NCI-H226 (cell line): ENCODE measurements around the gene HARBI1.

Source experiments
- DNase-seq: peaks from one replicate; pipeline ENCODE4 v3.0.0-alpha.2; 2015

The HARBI1 gene

GRCh38 chr11:46617134-46617971 lies at the start of gene HARBI1, which contains the start of gene ATG13:
TSS of gene HARBI1 (minus strand) at chr11:46617227. CDS start at chr11:46616237, 990 bp downstream.
TSS of gene ATG13 (plus strand) at chr11:46617553. CDS start at chr11:46644292, 26,739 bp downstream.
- DNase-seq: peak; percentile 85

GRCh38 chr11:46666516-46666915 lies 49.5 kb upstream of the HARBI1 start:
- no peak for DNase-seq

- DNase-seq: no peak
These were observed 48.3 kb upstream of the HARBI1 start for GRCh38 chr11:46665356-46665755.

GRCh38 chr11:46664612-46665011 lies 47.6 kb upstream of the HARBI1 start:
- DNase-seq: no peak

- no peak for DNase-seq
These were observed 46.4 kb upstream of the HARBI1 start for GRCh38 chr11:46663277-46663940.

- DNase-seq: no peak
These were observed 45.3 kb upstream of the HARBI1 start for GRCh38 chr11:46662366-46662765.

GRCh38 chr11:46661836-46662235 lies 44.8 kb upstream of the HARBI1 start:
- DNase-seq: no peak

GRCh38 chr11:46659908-46660307 lies 42.9 kb upstream of the HARBI1 start:
- no peak for DNase-seq

- peak; percentile 47 for DNase-seq
These were observed 41.2 kb upstream of the HARBI1 start for GRCh38 chr11:46658259-46658658.

- DNase-seq: no peak
These were observed 40.2 kb upstream of the HARBI1 start for GRCh38 chr11:46657186-46657585.

- DNase-seq: peak; percentile 79
These were observed 38.6 kb upstream of the HARBI1 start for GRCh38 chr11:46655631-46656030.

- DNase-seq: peak; percentile 96
These were observed 32.2 kb upstream of the HARBI1 start for GRCh38 chr11:46649180-46649738.

GRCh38 chr11:46643986-46644385 lies 27.0 kb upstream of the HARBI1 start:
- DNase-seq: no peak

GRCh38 chr11:46643531-46643930 lies 26.5 kb upstream of the HARBI1 start:
- no peak for DNase-seq

GRCh38 chr11:46642627-46643335 lies 25.8 kb upstream of the HARBI1 start:
- no peak for DNase-seq

- no peak for DNase-seq
These were observed 24.6 kb upstream of the HARBI1 start for GRCh38 chr11:46641639-46642038.

- no peak for DNase-seq
These were observed 23.2 kb upstream of the HARBI1 start for GRCh38 chr11:46640036-46640788.

GRCh38 chr11:46639197-46639839 lies 22.3 kb upstream of the HARBI1 start:
- no peak for DNase-seq

- no peak for DNase-seq
These were observed 20.5 kb upstream of the HARBI1 start for GRCh38 chr11:46637546-46637945.

GRCh38 chr11:46635557-46636139 lies 18.6 kb upstream of the HARBI1 start:
- DNase-seq: no peak
